GM19099 (cell line): Measurements from ENCODE around the gene APC2.

Source experiments
- POLR2A ChIP-seq: IDR thresholded peaks from 3 replicates; pipeline ENCODE4 v1.6.1; 2011; ENCODE audit warnings: low read depth; ENCODE audit not compliant: insufficient read length; ENCODE audit errors: extremely low read depth

APC2 gene

GRCh38 chr19:1473085-1473851 is 23.3 kb downstream of the APC2 start:
- TF ChIP-seq POLR2A: no peak

- TF ChIP-seq POLR2A: no peak
Observed at GRCh38 chr19:1474011-1474764, 24.3 kb downstream of the APC2 start.

- no peak for TF ChIP-seq POLR2A
Observed at GRCh38 chr19:1474765-1475351, 24.9 kb downstream of the APC2 start.

- no peak for TF ChIP-seq POLR2A
Observed at GRCh38 chr19:1475751-1476437, 26.0 kb downstream of the APC2 start.

- peak; percentile 90 for TF ChIP-seq POLR2A
Observed at GRCh38 chr19:1478934-1479707, 29.2 kb downstream of the APC2 start, which contains the start of gene C19orf25. Gene C19orf25 (minus strand): TSS chr19:1479215. CDS start chr19:1478903, 312 bp downstream.

- TF ChIP-seq POLR2A: no peak
Observed at GRCh38 chr19:1481224-1481892, 31.4 kb downstream of the APC2 start.

GRCh38 chr19:1481893-1482360 is 32.0 kb downstream of the APC2 start:
- TF ChIP-seq POLR2A: no peak

GRCh38 chr19:1482361-1483130 is 32.6 kb downstream of the APC2 start:
- no peak for TF ChIP-seq POLR2A

- TF ChIP-seq POLR2A: no peak
Observed at GRCh38 chr19:1483131-1483978, 33.4 kb downstream of the APC2 start.

- TF ChIP-seq POLR2A: no peak
Observed at GRCh38 chr19:1483979-1484428, 34.1 kb downstream of the APC2 start.

GRCh38 chr19:1486720-1487575 is 37.0 kb downstream of the APC2 start:
- no peak for TF ChIP-seq POLR2A
